GM18907 (cell line): ENCODE data around the gene MPHOSPH9.

Experiments used
- ATAC-seq: cut with Tn5 transposase; IDR thresholded peaks from one replicate; pipeline ENCODE4 v1.9.1; 2021; ENCODE audit warnings: mild to moderate bottlenecking, moderate library complexity; ENCODE audit not compliant: unreplicated experiment

Gene MPHOSPH9

GRCh38 chr12:123150275-123150743 lies 82.6 kb downstream of the MPHOSPH9 start:
- peak; percentile 16 for ATAC-seq

GRCh38 chr12:123149501-123150274 lies 83.3 kb downstream of the MPHOSPH9 start:
- no peak for ATAC-seq

GRCh38 chr12:123149088-123149487 lies 83.9 kb downstream of the MPHOSPH9 start:
- ATAC-seq: no peak

- ATAC-seq: no peak
Measured at GRCh38 chr12:123148655-123149054, 84.3 kb downstream of the MPHOSPH9 start.

- ATAC-seq: no peak
Measured at GRCh38 chr12:123148223-123148622, 84.7 kb downstream of the MPHOSPH9 start.

- no peak for ATAC-seq
Measured at GRCh38 chr12:123145211-123145610, 87.7 kb downstream of the MPHOSPH9 start.

- ATAC-seq: no peak
Measured at GRCh38 chr12:123143736-123144461, 89.0 kb downstream of the MPHOSPH9 start.

- no peak for ATAC-seq
Measured at GRCh38 chr12:123142921-123143735, 89.8 kb downstream of the MPHOSPH9 start.

GRCh38 chr12:123142518-123142840 lies 90.5 kb downstream of the MPHOSPH9 start:
- no peak for ATAC-seq

- no peak for ATAC-seq
Measured at GRCh38 chr12:123141615-123142517, 91.1 kb downstream of the MPHOSPH9 start.

- no peak for ATAC-seq
Measured at GRCh38 chr12:123140676-123141614, 92.0 kb downstream of the MPHOSPH9 start.

- ATAC-seq: no peak
Measured at GRCh38 chr12:123139926-123140675, 92.8 kb downstream of the MPHOSPH9 start.

- no peak for ATAC-seq
Measured at GRCh38 chr12:123135688-123136087, 97.3 kb downstream of the MPHOSPH9 start.

- no peak for ATAC-seq
Measured at GRCh38 chr12:123134826-123135225, 98.1 kb downstream of the MPHOSPH9 start.

- ATAC-seq: no peak
Measured at GRCh38 chr12:123134271-123134671, 98.7 kb downstream of the MPHOSPH9 start.

- no peak for ATAC-seq
Measured at GRCh38 chr12:123133701-123134100, 99.2 kb downstream of the MPHOSPH9 start.

GRCh38 chr12:123132951-123133619 lies 99.9 kb downstream of the MPHOSPH9 start:
- no peak for ATAC-seq

- no peak for ATAC-seq
Measured at GRCh38 chr12:123131879-123132402, 101.0 kb downstream of the MPHOSPH9 start.
